Measurements from ENCODE around the gene ARHGAP25. TPM values are rescaled to one million over a fixed set of nuclear protein-coding genes. Genes with fewer than 3 reads are reported as not detected.
A peak's percentile ranks its signal among the peaks of the same experiment; 100 is the strongest.

Gene ARHGAP25
- total and polyA plus RNA-seq, 2 experiments from 2014 or later, result 1.9 to 2.0 TPM

DNA sequence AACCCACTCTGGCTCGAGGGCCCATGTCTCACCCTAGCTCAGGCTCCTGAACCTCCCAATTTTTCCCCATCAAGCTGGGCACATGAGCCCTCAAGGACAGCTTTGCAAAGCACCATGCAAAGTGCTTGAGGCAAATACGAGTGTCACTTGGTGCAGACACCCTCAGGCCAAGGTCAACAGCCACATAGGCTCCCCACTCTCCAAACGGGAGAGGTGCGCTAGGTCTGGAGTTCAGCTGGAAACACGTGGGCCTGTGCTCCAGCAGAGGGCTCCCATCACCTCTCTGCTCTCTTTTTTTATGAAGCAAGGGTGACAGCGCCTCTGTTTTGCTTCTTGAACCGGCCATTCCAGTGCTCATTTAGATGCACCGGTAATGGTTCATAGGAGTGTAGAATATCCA, 11.9 kb upstream of the ARHGAP25 start:
- no peak overlapping the region for H3K4me3 ChIP-seq
- no peaks in the 10 kb centered on the region for H3K27me3 ChIP-seq (ENCODE audit: insufficient read depth)
- no peak overlapping the region for H3K27ac ChIP-seq (ENCODE audit: low read depth)
- no peak overlapping the region for H3K4me2 ChIP-seq
- Mint-ChIP-seq H3K4me1 (peaks cover 10% of the 10 kb centered on the region; the same call in 2 of the 3 replicates), H3K4me3 (no peak overlapping the region), H3K36me3 (ENCODE audit: low read depth) (no peaks in the 10 kb centered on the region), H3K27ac (no peak overlapping the region), H3K27me3 (ENCODE audit: insufficient read depth, low read depth, poor library complexity) (peaks cover 5% of the 10 kb centered on the region), H3K9me3 (no peaks in the 10 kb centered on the region)
- no peaks in the 10 kb centered on the region for H4K20me1 ChIP-seq (replicated peaks; ENCODE audit: insufficient read depth)
- no peaks in the 10 kb centered on the region for H3F3A ChIP-seq (replicated peaks; ENCODE audit: low read depth)
- no peaks in the 10 kb centered on the region for H3K9me2 ChIP-seq (ENCODE audit: insufficient read depth)
- no peaks in the 10 kb centered on the region for H3K36me3 ChIP-seq (ENCODE audit: insufficient read depth)
- DNase-seq (ENCODE audit: low spot score), result peak; percentile 64
- TF ChIP-seq EZH2phosphoT487 (IDR thresholded peaks at IDR 0.05; ENCODE audit: unreplicated experiment), result no peak
- TF ChIP-seq CTCF (conservative IDR thresholded peaks at IDR 0.05; ENCODE audit: low read depth in 2 of 2), result peak; percentile 47 to 63
- TF ChIP-seq ZNF462 (CRISPR knock-in tag; IDR thresholded peaks at IDR 0.05), result no peak
- no peaks in the 10 kb centered on the region for H3K79me2 ChIP-seq (replicated peaks; ENCODE audit: insufficient read depth)
- H2AFZ ChIP-seq, result no peak overlapping the region
- ATAC-seq, result peak; percentile 91
- H3K4me1 ChIP-seq (ENCODE audit: insufficient read depth), result peaks cover 2% of the 10 kb centered on the region; the same call in 1 of the 2 replicates

DNA sequence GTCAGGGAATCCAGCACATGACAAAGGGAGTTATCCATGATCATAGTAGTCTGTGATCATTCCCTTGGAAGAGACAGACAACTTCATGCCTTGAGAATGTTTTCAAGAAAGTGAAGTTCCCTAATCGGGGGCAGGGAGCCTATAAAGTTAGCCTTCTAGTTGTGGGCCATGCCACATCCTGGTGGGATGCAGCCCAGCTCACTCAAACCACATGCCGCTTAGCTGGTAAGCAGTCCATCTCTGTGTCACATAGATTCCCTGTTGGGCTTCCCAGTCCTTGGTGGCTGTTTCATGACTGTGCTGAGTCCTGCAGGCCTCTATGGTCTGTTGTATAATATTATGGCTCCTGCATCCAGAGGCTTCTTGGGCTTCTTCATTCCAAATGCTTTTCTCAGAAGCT, 11.4 kb upstream of the ARHGAP25 start:
- no peak overlapping the region for H2AFZ ChIP-seq
- no peaks in the 10 kb centered on the region for H3K36me3 ChIP-seq (ENCODE audit: insufficient read depth)
- H3K4me2 ChIP-seq, result no peak overlapping the region
- Mint-ChIP-seq H3K4me3 (no peak overlapping the region), H3K27ac (no peak overlapping the region), H3K27me3 (ENCODE audit: insufficient read depth, low read depth, poor library complexity) (peaks cover 5% of the 10 kb centered on the region), H3K36me3 (ENCODE audit: low read depth) (no peaks in the 10 kb centered on the region), H3K9me3 (no peaks in the 10 kb centered on the region), H3K4me1 (peaks cover 11% of the 10 kb centered on the region; the same call in 2 of the 3 replicates)
- no peak for DNase-seq (ENCODE audit: low spot score)
- H3K4me3 ChIP-seq, result no peak overlapping the region
- ATAC-seq, result no peak
- no peaks in the 10 kb centered on the region for H3K79me2 ChIP-seq (replicated peaks; ENCODE audit: insufficient read depth)
- H3F3A ChIP-seq (replicated peaks; ENCODE audit: low read depth), result no peaks in the 10 kb centered on the region
- H4K20me1 ChIP-seq (replicated peaks; ENCODE audit: insufficient read depth), result no peaks in the 10 kb centered on the region
- H3K27ac ChIP-seq (ENCODE audit: low read depth), result no peak overlapping the region
- TF ChIP-seq POLR2AphosphoS5 (IDR thresholded peaks at IDR 0.05; ENCODE audit: low read depth) (no peak), CTCF (conservative IDR thresholded peaks at IDR 0.05; ENCODE audit: low read depth in 2 of 2) (no peak), JUNB (IDR thresholded peaks at IDR 0.05; ENCODE audit: unreplicated experiment) (no peak), ZNF114 (CRISPR knock-in tag; IDR thresholded peaks at IDR 0.05) (no peak), EZH2 (IDR thresholded peaks at IDR 0.05; ENCODE audit: low read depth, unreplicated experiment) (no peak), CREB1 (CRISPR knock-in tag; IDR thresholded peaks at IDR 0.05; ENCODE audit: low read depth) (no peak), ZNF331 (CRISPR knock-in tag; IDR thresholded peaks at IDR 0.05; ENCODE audit: low read depth) (no peak), EZH2phosphoT487 (IDR thresholded peaks at IDR 0.05; ENCODE audit: unreplicated experiment) (no peak)
- TF ChIP-seq, protein P1, sequence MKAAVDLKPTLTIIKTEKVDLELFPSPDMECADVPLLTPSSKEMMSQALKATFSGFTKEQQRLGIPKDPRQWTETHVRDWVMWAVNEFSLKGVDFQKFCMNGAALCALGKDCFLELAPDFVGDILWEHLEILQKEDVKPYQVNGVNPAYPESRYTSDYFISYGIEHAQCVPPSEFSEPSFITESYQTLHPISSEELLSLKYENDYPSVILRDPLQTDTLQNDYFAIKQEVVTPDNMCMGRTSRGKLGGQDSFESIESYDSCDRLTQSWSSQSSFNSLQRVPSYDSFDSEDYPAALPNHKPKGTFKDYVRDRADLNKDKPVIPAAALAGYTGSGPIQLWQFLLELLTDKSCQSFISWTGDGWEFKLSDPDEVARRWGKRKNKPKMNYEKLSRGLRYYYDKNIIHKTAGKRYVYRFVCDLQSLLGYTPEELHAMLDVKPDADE (IDR thresholded peaks at IDR 0.05), result no peak
- H3K4me1 ChIP-seq (ENCODE audit: insufficient read depth), result peaks cover 3% of the 10 kb centered on the region; the same call in 1 of the 2 replicates
- H3K9me2 ChIP-seq (ENCODE audit: insufficient read depth), result no peaks in the 10 kb centered on the region
- no peaks in the 10 kb centered on the region for H3K27me3 ChIP-seq (ENCODE audit: insufficient read depth)
